GM18498 (cell line): ENCODE results near the gene NR2C2AP.

Experiments
- ATAC-seq: cut with Tn5 transposase; IDR thresholded peaks from one replicate; pipeline ENCODE4 v1.9.1; 2021; ENCODE audit warnings: mild to moderate bottlenecking, moderate library complexity; ENCODE audit not compliant: unreplicated experiment

The NR2C2AP gene

DNA sequence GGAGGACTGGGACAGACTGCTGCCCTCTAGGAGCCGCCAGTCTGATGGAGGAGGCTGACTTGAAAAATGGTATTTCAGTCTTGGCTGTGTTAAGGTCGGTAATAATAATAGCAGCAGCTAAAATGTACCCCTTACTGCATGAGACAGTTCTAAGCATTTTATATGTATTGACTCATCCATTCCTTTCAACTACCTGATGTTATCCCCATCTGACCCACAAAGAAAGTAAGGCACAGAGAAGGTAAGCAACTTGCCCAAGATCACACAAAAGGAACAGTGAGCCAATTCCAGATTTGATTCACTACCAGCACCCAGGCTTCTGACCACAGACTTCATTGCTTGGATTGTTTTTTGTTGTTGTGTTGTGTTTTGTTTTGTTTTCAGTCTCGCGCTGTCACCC lies 12.6 kb upstream of the NR2C2AP start:
- ATAC-seq = no peak

GRCh38 chr19:19214892-19215291 lies 11.7 kb upstream of the NR2C2AP start:
- ATAC-seq = no peak

DNA sequence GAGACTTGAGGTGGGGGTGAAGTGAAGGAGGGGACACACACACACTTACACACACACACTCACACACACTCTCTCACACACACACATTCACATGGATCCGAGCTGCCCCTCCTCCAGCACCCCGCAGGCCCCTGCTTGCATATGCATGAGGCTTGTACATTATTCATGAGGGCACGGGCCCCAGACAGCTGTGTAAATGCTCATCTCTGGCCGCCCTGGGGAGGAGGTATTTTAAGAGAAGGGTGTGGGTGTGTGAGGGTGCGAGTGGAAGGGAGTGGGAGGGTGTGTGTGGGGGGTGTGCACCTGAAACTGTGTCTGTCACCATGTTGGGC lies 10.9 kb upstream of the NR2C2AP start:
- ATAC-seq = no peak

GRCh38 chr19:19213426-19214158 lies 10.4 kb upstream of the NR2C2AP start:
- no peak for ATAC-seq

DNA sequence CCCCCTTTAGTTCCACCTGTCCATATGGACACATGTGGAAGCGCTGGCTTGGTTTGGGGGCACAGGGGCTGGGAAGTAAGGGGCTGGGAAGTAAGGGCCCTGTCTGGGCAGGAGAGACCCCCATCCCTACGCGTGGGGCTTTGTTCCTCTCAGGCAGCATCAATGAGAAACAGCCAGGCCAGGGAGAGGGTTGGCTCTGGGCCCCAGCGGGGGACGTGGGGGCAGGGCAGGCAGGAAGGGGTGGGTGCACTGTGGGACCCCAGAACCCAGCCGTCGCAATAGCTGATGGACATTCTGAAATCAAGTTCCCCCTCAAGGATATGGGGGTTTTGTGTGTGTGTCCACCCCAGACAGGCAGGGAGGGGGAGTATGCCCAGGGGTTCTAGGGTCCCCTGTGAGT lies 9.7 kb upstream of the NR2C2AP start:
- ATAC-seq = no peak

GRCh38 chr19:19211499-19212420 lies 8.5 kb upstream of the NR2C2AP start, which contains the start of gene NCAN:
Gene NCAN (plus strand): TSS chr19:19211958. CDS start chr19:19216954, 4,996 bp downstream.
- no peak for ATAC-seq

DNA sequence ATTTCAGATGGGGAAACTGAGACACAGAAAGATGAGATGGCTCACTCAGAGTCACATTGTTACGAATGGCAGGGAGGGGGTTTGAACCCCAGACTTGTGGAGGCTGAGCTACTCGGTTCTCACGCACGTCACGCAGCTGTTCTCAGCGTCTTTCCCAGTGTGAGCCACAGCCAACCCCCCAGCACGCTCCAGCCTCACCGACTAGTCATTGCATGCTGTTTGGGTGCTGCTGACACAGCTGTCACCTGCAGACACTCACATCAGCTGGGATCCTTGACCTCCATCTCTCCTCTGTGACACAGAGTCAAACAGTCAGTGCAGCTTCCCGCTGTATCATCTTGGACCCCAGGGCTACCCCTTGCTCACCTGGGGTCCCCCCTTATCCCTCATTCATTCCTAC lies 6.2 kb upstream of the NR2C2AP start:
- ATAC-seq = no peak

DNA sequence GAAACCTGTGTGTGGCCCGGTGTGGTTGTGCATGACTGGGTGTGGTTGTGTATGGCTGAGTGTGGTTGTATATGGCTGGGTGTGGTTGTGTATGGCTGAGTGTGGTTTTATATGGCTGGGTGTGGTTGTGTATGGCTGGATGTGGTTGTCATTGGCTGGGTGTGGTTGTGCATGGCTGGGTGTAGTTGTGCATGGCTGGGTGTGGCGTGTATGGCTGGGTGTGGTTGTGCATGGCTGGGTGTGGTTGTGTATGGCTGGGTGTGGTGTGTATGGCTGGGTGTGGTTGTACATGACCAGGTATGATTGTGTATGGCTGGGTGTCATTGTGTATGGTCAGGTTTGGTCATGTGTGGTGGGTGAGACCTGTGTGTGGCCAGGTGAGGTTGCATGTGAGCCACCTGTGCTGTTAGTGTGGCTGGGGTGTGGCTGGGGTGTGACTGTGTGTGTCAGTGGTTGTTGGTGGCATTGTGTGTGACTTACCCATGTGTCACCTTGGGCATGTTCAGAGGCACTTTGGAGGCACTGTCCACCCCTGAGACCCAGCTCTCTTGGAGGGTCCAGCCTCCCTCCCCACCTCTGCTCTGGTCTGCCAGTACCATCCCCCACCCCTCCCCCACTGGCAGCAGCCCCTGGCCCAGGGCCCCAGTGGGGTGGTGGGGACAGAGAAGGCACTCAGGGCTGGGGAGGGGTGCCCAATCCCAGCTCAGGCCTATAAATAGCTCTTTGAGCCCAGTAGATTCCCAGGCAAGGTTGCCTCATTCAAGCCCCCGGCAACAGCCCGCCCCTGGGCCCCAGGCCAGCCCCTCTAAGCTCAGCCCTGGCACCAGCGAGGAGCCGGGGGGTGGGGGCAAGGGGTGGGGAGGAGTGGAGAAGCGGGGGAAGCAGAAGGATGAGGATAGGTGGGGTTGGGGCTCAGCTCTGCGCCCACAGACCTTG lies 4.7 kb upstream of the NR2C2AP start:
- ATAC-seq = no peak

GRCh38 chr19:19206938-19207337 lies 3.7 kb upstream of the NR2C2AP start:
- ATAC-seq = no peak

- no peak for ATAC-seq
Measured at GRCh38 chr19:19205416-19206410, 2.5 kb upstream of the NR2C2AP start.

DNA sequence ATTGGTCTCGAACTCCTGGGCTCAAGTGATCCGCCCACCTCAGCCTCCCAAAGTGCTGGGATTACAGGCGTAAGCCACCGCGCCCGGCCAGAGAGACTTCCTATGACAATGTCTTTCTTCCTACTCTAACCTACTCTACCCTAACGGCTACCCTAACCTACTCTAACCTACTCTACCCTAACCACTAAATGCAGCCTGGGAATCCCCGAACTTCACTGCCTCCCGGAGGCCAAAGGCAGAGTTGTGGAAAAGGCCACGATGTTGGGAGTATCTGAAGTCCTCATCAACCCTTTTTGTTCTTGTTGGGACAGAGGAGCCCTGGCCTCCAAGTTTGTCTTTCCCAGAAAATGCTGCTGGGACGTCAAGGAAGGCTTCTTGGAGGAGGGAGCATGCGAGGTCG lies 967 bp upstream of the NR2C2AP start:
- no peak for ATAC-seq

GRCh38 chr19:19202707-19203011 lies 555 bp downstream of the NR2C2AP start:
- ATAC-seq = no peak

GRCh38 chr19:19201697-19202630 lies 1.2 kb downstream of the NR2C2AP start:
- ATAC-seq = no peak

DNA sequence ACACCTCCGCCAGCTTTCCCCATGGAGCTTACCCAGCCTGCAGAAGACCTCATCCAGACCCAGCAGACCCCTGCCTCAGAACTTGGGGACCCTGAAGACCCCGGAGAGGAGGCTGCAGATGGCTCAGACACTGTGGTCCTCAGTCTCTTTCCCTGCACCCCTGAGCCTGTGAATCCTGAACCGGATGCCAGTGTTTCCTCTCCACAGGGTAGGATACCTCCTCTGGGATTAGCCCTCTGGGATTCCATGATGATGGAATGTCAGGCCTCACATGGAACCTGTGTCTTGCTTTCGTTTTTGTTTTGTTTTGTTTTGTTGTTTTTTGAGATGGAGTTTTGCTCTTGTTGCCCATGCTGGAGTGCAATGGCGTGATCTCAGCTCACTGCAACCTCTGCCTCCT lies 9.3 kb downstream of the NR2C2AP start:
- no peak for ATAC-seq

GRCh38 chr19:19192910-19193423 lies 10.2 kb downstream of the NR2C2AP start:
- ATAC-seq = no peak

- ATAC-seq = peak; percentile 80
Measured at GRCh38 chr19:19192078-19192882, 10.9 kb downstream of the NR2C2AP start, which contains the start of the genes BORCS8 and RFXANK. Gene BORCS8 (minus strand): TSS chr19:19192152. CDS start chr19:19192117, 35 bp downstream. Gene RFXANK (plus strand): TSS chr19:19192258. CDS start chr19:19193947, 1,689 bp downstream.

DNA sequence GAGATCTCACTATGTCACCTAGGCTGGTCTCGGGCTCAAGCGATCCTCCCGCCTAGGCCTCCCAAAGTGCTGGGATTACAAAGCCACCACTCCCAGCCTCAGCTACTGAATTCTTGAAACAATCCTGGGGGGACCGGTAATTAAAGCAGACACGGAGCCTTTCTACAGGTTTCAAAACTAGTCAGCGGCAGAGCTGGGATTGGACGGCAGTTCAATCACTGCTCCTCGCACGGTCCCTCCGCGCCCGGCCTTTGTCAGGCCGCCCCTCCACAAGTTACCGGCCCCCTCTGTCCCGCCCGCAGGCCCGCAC lies 11.5 kb downstream of the NR2C2AP start:
- ATAC-seq = no peak

- no peak for ATAC-seq
Measured at GRCh38 chr19:19186742-19187141, 16.5 kb downstream of the NR2C2AP start.
